ENCODE measurements around the gene SREBF2.

- TF ChIP-seq POLR2AphosphoS5 (IDR thresholded peaks at IDR 0.05; ENCODE audit: low read depth, low read length) (peak; percentile 55; the same call in 1 of the 2 replicates), POLR2A (IDR thresholded peaks at IDR 0.05; ENCODE audit: low read depth, low read length) (peak; percentile 65)
Observed at GRCh38 chr22:41919357-41920224, 86.7 kb downstream of the SREBF2 start.

Data from GM12892 (cell line).